ENCODE measurements around the gene VANGL1. TPM values are rescaled to one million over a fixed set of nuclear protein-coding genes. Genes with fewer than 3 reads are reported as not detected.

Gene VANGL1
- total RNA-seq, 1 experiment from 2014 or later: 10.5 TPM

GRCh38 chr1:115726161-115726560 is 84.4 kb downstream of the VANGL1 start:
- peaks cover 17% of the 10 kb centered on the region for H3K4me1 Mint-ChIP-seq (ENCODE audit: insufficient read depth, unreplicated experiment)
- no peaks in the 10 kb centered on the region for H3K9me3 Mint-ChIP-seq (ENCODE audit: unreplicated experiment)
- DNase-seq (ENCODE audit: unreplicated experiment): no peak
- no peaks in the 10 kb centered on the region for H3K36me3 Mint-ChIP-seq (ENCODE audit: insufficient read depth, unreplicated experiment)
- no peak overlapping the region for H3K4me3 Mint-ChIP-seq (ENCODE audit: unreplicated experiment)
- BruUV-seq (replicated peaks): no TSS peak
- no peaks in the 10 kb centered on the region for H3K27me3 Mint-ChIP-seq (ENCODE audit: insufficient read depth, unreplicated experiment)
- intact Hi-C loops (cut with micrococcal nuclease): no loop called here
- POLR2A ChIA-PET: no interaction called here
- no peak for TF ChIP-seq CTCF (IDR thresholded peaks at IDR 0.05; ENCODE audit: unreplicated experiment)
- CTCF ChIA-PET: interaction anchor here (0.8 to 1.1 kb wide), 3 partner anchors 19 to 117 kb away, joined by 3 to 4 read pairs (median 3); no protein-coding TSS in a partner anchor
- H3K27ac Mint-ChIP-seq (ENCODE audit: low read depth, unreplicated experiment): no peak overlapping the region

- ChIA-PET CTCF (interaction anchor here (0.8 to 1.1 kb wide), 2 partner anchors 20 to 84 kb away, joined by 3 to 4 read pairs; no protein-coding TSS in a partner anchor), POLR2A (no interaction called here)
- H3K9me3 Mint-ChIP-seq (ENCODE audit: unreplicated experiment): no peaks in the 10 kb centered on the region
- intact Hi-C loops (cut with micrococcal nuclease): no loop called here
- H3K27ac Mint-ChIP-seq (ENCODE audit: low read depth, unreplicated experiment): no peak overlapping the region
- DNase-seq (ENCODE audit: unreplicated experiment): no peak
- no TSS peak for BruUV-seq (replicated peaks)
- H3K4me1 Mint-ChIP-seq (ENCODE audit: insufficient read depth, unreplicated experiment): peaks cover 17% of the 10 kb centered on the region
- TF ChIP-seq CTCF (IDR thresholded peaks at IDR 0.05; ENCODE audit: unreplicated experiment): no peak
- H3K27me3 Mint-ChIP-seq (ENCODE audit: insufficient read depth, unreplicated experiment): no peaks in the 10 kb centered on the region
- H3K4me3 Mint-ChIP-seq (ENCODE audit: unreplicated experiment): no peak overlapping the region
- H3K36me3 Mint-ChIP-seq (ENCODE audit: insufficient read depth, unreplicated experiment): no peaks in the 10 kb centered on the region
Measured at GRCh38 chr1:115726570-115726969, 84.8 kb downstream of the VANGL1 start.

DNA sequence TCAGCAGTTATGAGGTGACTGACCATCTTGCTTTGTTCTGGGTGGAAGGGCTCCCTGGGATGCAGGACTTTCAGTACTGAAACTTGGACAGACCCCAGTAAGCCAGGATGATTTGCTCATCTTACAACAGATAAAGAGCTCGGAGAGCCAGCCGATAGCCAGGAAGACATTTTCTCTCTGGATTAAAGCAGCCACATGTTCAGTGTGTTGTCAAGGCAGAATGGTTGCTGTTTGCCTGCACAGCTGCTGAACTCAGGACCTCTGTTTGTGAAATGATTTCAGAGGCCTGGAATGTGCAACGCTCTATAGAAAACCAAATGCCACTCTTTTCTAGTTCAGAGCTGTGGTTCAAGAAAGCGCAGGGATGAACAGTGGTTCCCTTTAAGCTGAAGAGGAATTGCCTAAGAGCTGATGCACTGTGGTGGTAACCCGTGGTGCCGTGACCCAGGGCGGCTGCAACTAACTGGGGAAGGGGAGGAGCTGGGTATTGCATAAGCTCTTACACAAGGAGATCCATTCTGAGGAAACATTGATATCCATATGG is 86.0 kb downstream of the VANGL1 start:
- CTCF ChIA-PET: interaction anchor here (0.6 to 1.1 kb wide), 6 partner anchors 10 to 770 kb away, joined by 3 to 4 read pairs (median 4); no protein-coding TSS in a partner anchor
- no TSS peak for BruUV-seq (replicated peaks)

DNA sequence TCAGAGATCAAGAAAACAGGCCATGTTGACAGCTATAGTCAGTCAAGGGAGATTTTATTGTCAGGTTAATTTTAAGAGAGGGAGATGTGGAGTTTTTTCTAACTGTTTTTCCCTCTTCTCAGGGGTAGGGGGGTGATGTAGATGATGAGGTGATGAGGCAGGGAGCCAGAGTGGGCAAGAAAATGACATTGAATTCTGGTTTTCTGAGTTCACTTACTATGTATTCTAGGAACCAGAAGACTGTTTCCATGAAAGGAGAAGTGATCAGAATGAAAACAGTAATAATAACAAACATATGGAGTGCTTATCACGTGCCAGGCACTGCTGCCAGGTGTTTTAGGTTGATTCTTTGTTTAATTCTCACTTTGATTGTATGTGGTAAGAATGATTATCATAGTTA is 86.6 kb downstream of the VANGL1 start:
- Mint-ChIP-seq H3K4me3 (ENCODE audit: unreplicated experiment) (no peak overlapping the region), H3K27me3 (ENCODE audit: insufficient read depth, unreplicated experiment) (no peaks in the 10 kb centered on the region), H3K9me3 (ENCODE audit: unreplicated experiment) (no peaks in the 10 kb centered on the region), H3K27ac (ENCODE audit: low read depth, unreplicated experiment) (peak overlapping the region; percentile 18), H3K4me1 (ENCODE audit: insufficient read depth, unreplicated experiment) (peaks cover 17% of the 10 kb centered on the region), H3K36me3 (ENCODE audit: insufficient read depth, unreplicated experiment) (no peaks in the 10 kb centered on the region)
- no peak for DNase-seq (ENCODE audit: unreplicated experiment)
- ChIA-PET CTCF (interaction anchor here (1.0 to 1.1 kb wide), 3 partner anchors 22 to 36 kb away, joined by 3 to 4 read pairs (median 4); no protein-coding TSS in a partner anchor), POLR2A (interaction anchor here (0.6 to 0.8 kb wide), 2 partner anchors 9 to 99 kb away, joined by 3 read pairs; no protein-coding TSS in a partner anchor)
- TF ChIP-seq CTCF (IDR thresholded peaks at IDR 0.05; ENCODE audit: unreplicated experiment): no peak
- intact Hi-C loops (cut with micrococcal nuclease): no loop called here
- BruUV-seq (replicated peaks): no TSS peak

More for the DNA sequence above, 86.0 kb downstream of the VANGL1 start:
- Mint-ChIP-seq H3K36me3 (ENCODE audit: insufficient read depth, unreplicated experiment) (no peaks in the 10 kb centered on the region), H3K4me1 (ENCODE audit: insufficient read depth, unreplicated experiment) (peaks cover 17% of the 10 kb centered on the region), H3K27me3 (ENCODE audit: insufficient read depth, unreplicated experiment) (no peaks in the 10 kb centered on the region), H3K4me3 (ENCODE audit: unreplicated experiment) (no peak overlapping the region), H3K9me3 (ENCODE audit: unreplicated experiment) (no peaks in the 10 kb centered on the region), H3K27ac (ENCODE audit: low read depth, unreplicated experiment) (peak overlapping the region; percentile 18)
- DNase-seq (ENCODE audit: unreplicated experiment): peak; percentile 81
- POLR2A ChIA-PET: interaction anchor here (0.6 to 0.8 kb wide), 3 partner anchors 10 to 99 kb away, joined by 3 read pairs; no protein-coding TSS in a partner anchor
- TF ChIP-seq CTCF (IDR thresholded peaks at IDR 0.05; ENCODE audit: unreplicated experiment): no peak
- intact Hi-C loops (cut with micrococcal nuclease): no loop called here

Measured in MCF 10A (cell line).